Muscle layer of colon (tissue), 2 donors: ENCODE data around the gene MMS19.
"Not testable (repeated sequence)": the region's sequence is repeated elsewhere in the genome, so short reads cannot be mapped to it uniquely, and the experiment has no call there.

ENCODE experiments used
- H3K27ac ChIP-seq: one replicate; pipeline ENCODE4 v1.7.0; 2013; ENCODE audit warnings: low read depth, mild to moderate bottlenecking, low read length, moderate library complexity
- H3K27me3 ChIP-seq, 2 donors: one replicate each; pipeline ENCODE4 v1.7.0; 2013; ENCODE audit warnings: low read length in 2 of 2, mild to moderate bottlenecking in 2 of 2; ENCODE audit not compliant: insufficient read depth in 2 of 2, control insufficient read depth in 1 of 2
- H3K36me3 ChIP-seq: one replicate; pipeline ENCODE4 v1.7.0; 2013; ENCODE audit warnings: mild to moderate bottlenecking, low read length; ENCODE audit not compliant: insufficient read depth
- H3K4me1 ChIP-seq: one replicate; pipeline ENCODE4 v1.7.0; 2013; ENCODE audit warnings: mild to moderate bottlenecking, low read length; ENCODE audit not compliant: insufficient read depth
- H3K4me3 ChIP-seq, 2 donors: one replicate each; pipeline ENCODE4 v1.7.0; 2013; ENCODE audit warnings: low read length in 2 of 2, low read depth in 1 of 2, mild to moderate bottlenecking in 1 of 2, moderate library complexity in 1 of 2
- H3K9ac ChIP-seq: one replicate; pipeline ENCODE4 v1.7.0; 2013; ENCODE audit warnings: low read length
- H3K9me3 ChIP-seq: one replicate; pipeline ENCODE4 v1.7.0; 2013; ENCODE audit warnings: mild to moderate bottlenecking, low read length
- donor health status: abdominal sarcoma.
- donor health status: Adenocarcinoma of cecum.

Gene MMS19

GRCh38 chr10:97468781-97469180 is 29.4 kb downstream of the MMS19 start:
- H3K27me3 ChIP-seq, H3K9me3 ChIP-seq, H3K4me3 ChIP-seq, H3K27ac ChIP-seq, H3K4me1 ChIP-seq, H3K9ac ChIP-seq: not testable (repeated sequence)
- H3K36me3 ChIP-seq, result peaks cover 92% of the 10 kb centered on the region

- Histone ChIP-seq H3K27ac (no peak overlapping the region), H3K27me3 (no peaks in the 10 kb centered on the region), H3K4me1 (no peaks in the 10 kb centered on the region), H3K4me3 (no peak overlapping the region), H3K9me3 (no peaks in the 10 kb centered on the region), H3K9ac (no peak overlapping the region), H3K36me3 (peaks cover 92% of the 10 kb centered on the region)
These were observed 30.1 kb downstream of the MMS19 start for GRCh38 chr10:97468162-97468561.

- H3K9me3 ChIP-seq, result no peaks in the 10 kb centered on the region
- no peak overlapping the region for H3K4me3 ChIP-seq
- H3K27me3 ChIP-seq, result no peaks in the 10 kb centered on the region
- no peak overlapping the region for H3K9ac ChIP-seq
- H3K36me3 ChIP-seq, result peaks cover 92% of the 10 kb centered on the region
- H3K4me1 ChIP-seq, result no peaks in the 10 kb centered on the region
- H3K27ac ChIP-seq, result no peak overlapping the region
These were observed 31.5 kb downstream of the MMS19 start for GRCh38 chr10:97466755-97467154.

- Histone ChIP-seq H3K36me3 (peaks cover 98% of the 10 kb centered on the region), H3K9me3 (no peaks in the 10 kb centered on the region), H3K4me3 (no peak overlapping the region), H3K27me3 (no peaks in the 10 kb centered on the region), H3K9ac (no peak overlapping the region), H3K27ac (no peak overlapping the region), H3K4me1 (peaks cover under 1% of the 10 kb centered on the region)
These were observed 32.2 kb downstream of the MMS19 start for GRCh38 chr10:97465982-97466381.

GRCh38 chr10:97464226-97464625 is 34.0 kb downstream of the MMS19 start:
- H3K9ac ChIP-seq, result no peak overlapping the region
- H3K4me1 ChIP-seq, result peaks cover 5% of the 10 kb centered on the region
- no peak overlapping the region for H3K27ac ChIP-seq
- H3K27me3 ChIP-seq, result no peaks in the 10 kb centered on the region
- peaks cover 99% of the 10 kb centered on the region for H3K36me3 ChIP-seq
- H3K4me3 ChIP-seq, result no peak overlapping the region
- H3K9me3 ChIP-seq, result no peaks in the 10 kb centered on the region

- Histone ChIP-seq H3K27me3 (no peaks in the 10 kb centered on the region), H3K27ac (no peak overlapping the region), H3K9me3 (no peaks in the 10 kb centered on the region), H3K36me3 (peaks cover 99% of the 10 kb centered on the region), H3K4me1 (peaks cover 5% of the 10 kb centered on the region), H3K9ac (no peak overlapping the region), H3K4me3 (no peak overlapping the region)
These were observed 34.7 kb downstream of the MMS19 start for GRCh38 chr10:97463363-97464132.

- no peaks in the 10 kb centered on the region for H3K9me3 ChIP-seq
- H3K36me3 ChIP-seq, result peaks cover 95% of the 10 kb centered on the region
- peaks cover 5% of the 10 kb centered on the region for H3K4me1 ChIP-seq
- H3K9ac ChIP-seq, result no peak overlapping the region
- H3K4me3 ChIP-seq, result no peak overlapping the region
- H3K27ac ChIP-seq, result no peak overlapping the region
- H3K27me3 ChIP-seq, result no peaks in the 10 kb centered on the region
These were observed 35.9 kb downstream of the MMS19 start for GRCh38 chr10:97462309-97462708.

- H3K9ac ChIP-seq, result no peak overlapping the region
- peaks cover 5% of the 10 kb centered on the region for H3K4me1 ChIP-seq
- no peaks in the 10 kb centered on the region for H3K27me3 ChIP-seq
- no peaks in the 10 kb centered on the region for H3K9me3 ChIP-seq
- no peak overlapping the region for H3K4me3 ChIP-seq
- no peak overlapping the region for H3K27ac ChIP-seq
- H3K36me3 ChIP-seq, result peaks cover 94% of the 10 kb centered on the region
These were observed 38.3 kb downstream of the MMS19 start for GRCh38 chr10:97459933-97460332.

GRCh38 chr10:97459111-97459510 is 39.1 kb downstream of the MMS19 start:
- H3K4me1 ChIP-seq, result peaks cover 5% of the 10 kb centered on the region
- no peak overlapping the region for H3K27ac ChIP-seq
- H3K36me3 ChIP-seq, result peaks cover 93% of the 10 kb centered on the region
- H3K27me3 ChIP-seq, result no peaks in the 10 kb centered on the region
- no peak overlapping the region for H3K9ac ChIP-seq
- H3K9me3 ChIP-seq, result no peaks in the 10 kb centered on the region
- no peak overlapping the region for H3K4me3 ChIP-seq

- peaks cover 5% of the 10 kb centered on the region for H3K4me1 ChIP-seq
- H3K27ac ChIP-seq, result no peak overlapping the region
- H3K9me3 ChIP-seq, result no peaks in the 10 kb centered on the region
- H3K4me3 ChIP-seq, result no peak overlapping the region
- no peak overlapping the region for H3K9ac ChIP-seq
- peaks cover 86% of the 10 kb centered on the region for H3K36me3 ChIP-seq
- H3K27me3 ChIP-seq, result no peaks in the 10 kb centered on the region
These were observed 41.5 kb downstream of the MMS19 start for GRCh38 chr10:97456686-97457065.

GRCh38 chr10:97456034-97456685 is 42.1 kb downstream of the MMS19 start:
- no peak overlapping the region for H3K9ac ChIP-seq
- H3K27ac ChIP-seq, result no peak overlapping the region
- no peaks in the 10 kb centered on the region for H3K9me3 ChIP-seq
- peaks cover 81% of the 10 kb centered on the region for H3K36me3 ChIP-seq
- no peak overlapping the region for H3K4me3 ChIP-seq
- no peaks in the 10 kb centered on the region for H3K27me3 ChIP-seq
- H3K4me1 ChIP-seq, result peaks cover 5% of the 10 kb centered on the region
